ENCODE data around the gene RANGRF. TPM values are rescaled to one million over a fixed set of nuclear protein-coding genes. Genes with fewer than 3 reads are reported as not detected.

Gene RANGRF
- total and polyA plus RNA-seq, 3 donors from 2014 or later: 37.5 to 163 (median 43.0) TPM

- intact Hi-C loops (cut with DNase I; ENCODE audit: low total_unique reads): no loop called here
- TF ChIP-seq, protein P1, sequence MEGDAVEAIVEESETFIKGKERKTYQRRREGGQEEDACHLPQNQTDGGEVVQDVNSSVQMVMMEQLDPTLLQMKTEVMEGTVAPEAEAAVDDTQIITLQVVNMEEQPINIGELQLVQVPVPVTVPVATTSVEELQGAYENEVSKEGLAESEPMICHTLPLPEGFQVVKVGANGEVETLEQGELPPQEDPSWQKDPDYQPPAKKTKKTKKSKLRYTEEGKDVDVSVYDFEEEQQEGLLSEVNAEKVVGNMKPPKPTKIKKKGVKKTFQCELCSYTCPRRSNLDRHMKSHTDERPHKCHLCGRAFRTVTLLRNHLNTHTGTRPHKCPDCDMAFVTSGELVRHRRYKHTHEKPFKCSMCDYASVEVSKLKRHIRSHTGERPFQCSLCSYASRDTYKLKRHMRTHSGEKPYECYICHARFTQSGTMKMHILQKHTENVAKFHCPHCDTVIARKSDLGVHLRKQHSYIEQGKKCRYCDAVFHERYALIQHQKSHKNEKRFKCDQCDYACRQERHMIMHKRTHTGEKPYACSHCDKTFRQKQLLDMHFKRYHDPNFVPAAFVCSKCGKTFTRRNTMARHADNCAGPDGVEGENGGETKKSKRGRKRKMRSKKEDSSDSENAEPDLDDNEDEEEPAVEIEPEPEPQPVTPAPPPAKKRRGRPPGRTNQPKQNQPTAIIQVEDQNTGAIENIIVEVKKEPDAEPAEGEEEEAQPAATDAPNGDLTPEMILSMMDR (IDR thresholded peaks at IDR 0.05): no peak
- TF ChIP-seq POLR2A (IDR thresholded peaks at IDR 0.05): no peak
- WGBS, 2 donors: 87 to 93% methylated on average over 4 of the region's 4 CpGs
Observed at GRCh38 chr17:8273884-8274444, 14.5 kb upstream of the RANGRF start.

DNA sequence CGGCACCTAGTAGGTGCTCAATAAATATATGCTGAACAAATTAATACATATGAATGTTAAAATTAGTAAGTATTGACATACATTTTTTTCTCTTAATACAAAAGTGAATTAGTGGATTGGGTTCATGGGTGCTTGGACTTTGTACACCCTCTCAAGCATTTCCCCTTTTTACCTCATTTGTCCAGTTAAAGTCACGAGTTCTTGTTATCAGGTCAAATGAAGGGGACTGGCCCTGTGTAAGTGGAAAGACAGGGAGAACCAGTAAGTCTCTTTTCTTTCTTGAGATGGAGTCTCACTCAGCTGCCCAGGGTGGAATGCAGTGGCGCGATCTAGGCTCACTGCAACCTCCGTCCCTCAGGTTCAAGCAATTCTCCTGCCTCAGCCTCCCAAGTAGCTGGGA lies 13.7 kb upstream of the RANGRF start:
- H3K36me3 ChIP-seq (ENCODE audit: low read depth, missing control alignments): no peaks in the 10 kb centered on the region
- intact Hi-C loops (cut with DNase I; ENCODE audit: low total_unique reads): no loop called here
- 74 to 83% methylated on average over 5 of the region's 5 CpGs for WGBS, 2 donors
- no peak overlapping the region for H3K27ac ChIP-seq
- H3K27me3 ChIP-seq: no peaks in the 10 kb centered on the region
- no peak for TF ChIP-seq POLR2A (IDR thresholded peaks at IDR 0.05)
- TF ChIP-seq, protein P1 (IDR thresholded peaks at IDR 0.05): no peak
- peaks cover 6% of the 10 kb centered on the region for H3K4me1 ChIP-seq
- no peak overlapping the region for H3K4me3 ChIP-seq
- no peak for DNase-seq
- no peaks in the 10 kb centered on the region for H3K9me3 ChIP-seq

More at GRCh38 chr17:8273884-8274444, 14.5 kb upstream of the RANGRF start:
- Histone ChIP-seq H3K4me1 (peaks cover 6% of the 10 kb centered on the region), H3K27ac (no peak overlapping the region), H3K36me3 (ENCODE audit: low read depth, missing control alignments) (no peaks in the 10 kb centered on the region), H3K9me3 (no peaks in the 10 kb centered on the region), H3K4me3 (no peak overlapping the region), H3K27me3 (no peaks in the 10 kb centered on the region)
- DNase-seq: no peak

- H3K27me3 ChIP-seq: no peaks in the 10 kb centered on the region
- no peaks in the 10 kb centered on the region for H3K36me3 ChIP-seq (ENCODE audit: low read depth, missing control alignments)
- no peaks in the 10 kb centered on the region for H3K9me3 ChIP-seq
- WGBS, 2 donors: 61 to 83% methylated on average over 7 to 9 of the region's 9 CpGs
- peaks cover 6% of the 10 kb centered on the region for H3K4me1 ChIP-seq
- H3K27ac ChIP-seq: no peak overlapping the region
- no peak overlapping the region for H3K4me3 ChIP-seq
- no peak for DNase-seq
- TF ChIP-seq, protein P1 (IDR thresholded peaks at IDR 0.05): no peak
- TF ChIP-seq POLR2A (IDR thresholded peaks at IDR 0.05): no peak
- intact Hi-C loops (cut with DNase I; ENCODE audit: low total_unique reads): no loop called here
Observed at GRCh38 chr17:8275421-8276290, 12.8 kb upstream of the RANGRF start.

- no peak for DNase-seq
- H3K4me3 ChIP-seq: no peak overlapping the region
- no peaks in the 10 kb centered on the region for H3K4me1 ChIP-seq
- intact Hi-C loops (cut with DNase I; ENCODE audit: low total_unique reads): no loop called here
- 94 to 96% methylated on average over 7 of the region's 7 CpGs for WGBS, 2 donors
- no peak overlapping the region for H3K27ac ChIP-seq
- TF ChIP-seq, protein P1 (IDR thresholded peaks at IDR 0.05): no peak
- no peak for TF ChIP-seq POLR2A (IDR thresholded peaks at IDR 0.05)
- H3K36me3 ChIP-seq (ENCODE audit: low read depth, missing control alignments): no peaks in the 10 kb centered on the region
- H3K9me3 ChIP-seq: no peaks in the 10 kb centered on the region
- H3K27me3 ChIP-seq: no peaks in the 10 kb centered on the region
Observed at GRCh38 chr17:8277317-8277716, 11.2 kb upstream of the RANGRF start.
